ENCODE data around the gene FOXN3.

Gene FOXN3

GRCh38 chr14:89407856-89408255 is 9.2 kb downstream of the FOXN3 start:
- no peak for DNase-seq

DNA sequence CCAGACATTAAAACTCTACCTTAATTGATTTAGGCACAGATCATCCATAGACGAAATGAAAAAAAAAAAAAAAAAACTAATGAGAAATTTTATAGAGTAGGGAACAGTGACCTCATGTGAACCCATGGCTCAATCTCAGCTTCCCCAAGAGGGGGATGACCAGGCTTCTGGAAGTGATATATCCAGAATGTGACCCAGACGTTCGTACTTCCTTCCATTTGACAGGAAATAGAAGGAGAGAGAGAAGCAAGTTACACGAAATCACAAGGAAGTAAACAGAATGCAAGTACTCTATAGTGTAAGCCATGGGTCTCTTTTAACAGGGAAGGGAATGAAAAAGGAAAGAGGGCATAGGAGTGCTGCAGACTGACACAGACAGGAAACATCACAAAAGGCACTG is 10.1 kb downstream of the FOXN3 start:
- DNase-seq: no peak

- DNase-seq: no peak
Measured at GRCh38 chr14:89406361-89406760, 10.7 kb downstream of the FOXN3 start.

DNA sequence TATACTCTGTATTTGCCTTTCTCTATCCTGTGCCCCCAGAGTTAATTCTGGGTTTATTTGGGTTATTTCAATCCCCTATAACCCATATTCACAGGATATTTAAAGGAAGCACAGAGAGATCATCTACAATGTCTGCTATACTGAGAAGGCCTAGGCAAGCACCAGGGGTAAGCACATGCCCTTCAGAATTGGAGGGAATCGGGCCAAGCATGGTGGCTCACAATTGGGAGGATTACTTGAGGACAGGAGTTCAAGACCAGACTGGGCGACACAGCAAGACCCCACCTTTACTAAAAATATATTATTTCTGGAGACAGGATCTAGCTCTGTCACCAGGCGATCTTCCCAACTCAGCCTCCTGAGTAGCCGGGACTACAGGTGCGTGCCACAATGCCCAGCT is 11.3 kb downstream of the FOXN3 start:
- DNase-seq: no peak

GRCh38 chr14:89402363-89402762 is 14.7 kb downstream of the FOXN3 start:
- DNase-seq: no peak

- no peak for DNase-seq
Measured at GRCh38 chr14:89401761-89402160, 15.3 kb downstream of the FOXN3 start.

- no peak for DNase-seq
Measured at GRCh38 chr14:89401241-89401640, 15.8 kb downstream of the FOXN3 start.

- no peak for DNase-seq
Measured at GRCh38 chr14:89400529-89400928, 16.5 kb downstream of the FOXN3 start.

- peak; percentile 42 to 50 for DNase-seq
Measured at GRCh38 chr14:89399594-89400068, 17.4 kb downstream of the FOXN3 start.

DNA sequence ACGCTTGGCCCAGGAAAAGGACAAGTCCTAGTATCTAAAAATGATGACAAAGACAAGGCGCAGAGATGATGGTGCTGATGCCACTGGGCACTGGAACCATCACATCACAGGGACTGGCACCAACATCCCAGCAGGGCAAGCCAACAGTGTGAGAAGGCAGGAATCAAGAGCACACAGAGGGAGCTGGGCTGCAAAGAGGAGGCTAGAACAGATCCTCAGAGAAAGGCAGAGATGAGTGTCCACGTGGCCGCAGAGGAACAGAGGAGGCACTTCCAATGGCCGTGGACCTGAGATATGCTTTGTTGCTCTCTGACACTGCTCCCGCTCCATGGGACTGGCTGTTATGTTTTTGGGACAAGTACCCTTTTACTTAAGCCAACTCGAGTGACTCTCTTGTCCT is 17.9 kb downstream of the FOXN3 start:
- DNase-seq: no peak

- no peak for DNase-seq
Measured at GRCh38 chr14:89397569-89398230, 19.3 kb downstream of the FOXN3 start.

DNA sequence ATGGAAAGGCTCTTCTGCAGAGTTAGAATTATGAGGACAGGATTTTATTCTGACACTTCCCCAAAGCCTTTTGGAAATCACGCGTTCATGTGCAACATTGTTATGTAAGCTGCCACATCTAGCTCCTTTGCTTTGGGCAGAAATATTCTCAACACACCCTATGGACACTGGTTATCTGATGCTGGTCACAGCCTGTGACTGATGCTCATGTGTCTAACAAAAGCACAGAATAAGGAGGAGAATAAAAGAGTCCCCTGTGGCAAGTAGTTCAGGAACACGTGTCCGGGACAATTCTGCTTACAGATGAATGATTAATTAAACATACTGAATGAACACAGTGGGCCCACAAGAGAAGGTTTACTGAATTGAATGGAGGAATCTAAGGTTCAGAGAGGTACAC is 22.1 kb downstream of the FOXN3 start:
- no peak for DNase-seq

DNA sequence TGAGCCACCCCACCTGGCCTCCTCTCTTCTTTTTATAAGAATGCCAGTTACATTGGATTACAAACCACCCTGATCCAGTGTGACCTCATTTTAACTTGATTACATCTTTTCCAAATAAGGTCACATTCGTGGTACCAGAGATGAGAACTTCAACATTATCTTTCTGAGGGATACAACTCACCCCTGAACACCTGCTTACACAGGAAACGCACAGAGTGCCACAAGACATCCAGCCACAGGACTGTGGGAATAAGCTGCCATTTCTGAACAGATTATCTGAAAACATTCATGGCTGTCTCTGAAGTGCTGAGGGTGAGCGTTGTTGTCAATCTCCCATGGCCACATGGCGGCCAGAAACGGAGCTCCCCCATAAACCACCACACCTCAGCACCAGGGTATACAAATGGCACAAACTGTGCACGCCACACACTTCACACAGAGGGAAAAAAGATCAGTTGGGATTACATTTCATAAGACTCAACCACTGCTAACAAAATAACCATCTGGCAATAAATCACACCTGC is 23.7 kb downstream of the FOXN3 start:
- DNase-seq: no peak

GRCh38 chr14:89392181-89392580 is 24.9 kb downstream of the FOXN3 start:
- no peak for DNase-seq

DNA sequence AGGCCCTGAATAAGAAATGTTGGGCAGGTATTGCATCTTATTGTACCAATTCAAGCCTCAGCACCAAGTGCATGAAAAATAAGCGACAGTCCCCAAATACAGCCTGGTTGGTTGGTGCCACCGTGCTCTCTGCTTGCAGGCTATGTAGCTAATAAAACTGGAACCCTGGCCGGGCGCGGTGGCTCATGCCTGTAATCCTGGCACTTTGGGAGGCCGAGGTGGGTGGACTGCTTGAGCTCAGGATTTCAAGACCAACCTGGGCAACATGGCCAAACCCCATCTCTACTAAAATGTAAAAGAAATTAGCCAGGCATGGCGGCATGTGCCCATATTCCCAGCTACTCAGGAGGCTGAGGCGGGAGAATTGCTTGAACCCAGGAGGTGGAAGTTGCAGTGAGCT is 25.5 kb downstream of the FOXN3 start:
- DNase-seq: no peak

GRCh38 chr14:89391123-89391522 is 25.9 kb downstream of the FOXN3 start:
- DNase-seq: no peak

GRCh38 chr14:89388853-89389252 is 28.2 kb downstream of the FOXN3 start:
- no peak for DNase-seq

- no peak for DNase-seq
Measured at GRCh38 chr14:89387922-89388685, 28.9 kb downstream of the FOXN3 start.

DNA sequence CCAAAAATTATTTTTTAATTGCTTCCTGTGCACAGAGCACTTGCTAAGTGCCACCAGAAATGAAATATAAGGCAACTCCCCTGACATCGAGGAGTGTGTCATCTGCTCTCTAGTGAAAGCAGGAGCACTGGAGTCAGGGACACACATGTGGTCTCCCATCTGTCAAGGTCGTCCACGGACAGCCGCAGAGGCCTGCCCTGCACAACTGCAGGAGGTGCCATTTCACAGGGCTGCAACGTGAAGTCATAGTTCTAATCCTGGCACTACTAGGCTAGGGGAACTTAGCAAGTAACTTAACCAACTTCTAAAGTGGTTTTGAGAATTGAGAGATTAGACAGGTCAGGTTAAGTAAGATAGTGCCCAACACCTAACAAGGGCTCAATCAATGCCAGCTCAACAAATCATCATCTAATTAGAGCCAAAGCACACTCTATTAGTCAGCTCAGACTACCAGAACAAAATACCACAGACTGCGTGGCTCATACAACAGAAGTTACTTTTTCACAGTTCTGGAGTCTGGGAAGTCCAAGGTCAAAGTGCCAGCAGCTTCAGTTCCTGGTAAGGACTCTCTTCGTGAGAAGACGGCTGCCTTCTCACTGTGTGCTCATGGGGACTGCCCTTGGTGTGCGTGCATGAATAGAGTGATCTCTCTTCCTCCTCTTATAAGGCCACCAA is 30.7 kb downstream of the FOXN3 start:
- DNase-seq: peak; percentile 59 to 66

- no peak for DNase-seq
Measured at GRCh38 chr14:89384636-89385035, 32.4 kb downstream of the FOXN3 start.

DNA sequence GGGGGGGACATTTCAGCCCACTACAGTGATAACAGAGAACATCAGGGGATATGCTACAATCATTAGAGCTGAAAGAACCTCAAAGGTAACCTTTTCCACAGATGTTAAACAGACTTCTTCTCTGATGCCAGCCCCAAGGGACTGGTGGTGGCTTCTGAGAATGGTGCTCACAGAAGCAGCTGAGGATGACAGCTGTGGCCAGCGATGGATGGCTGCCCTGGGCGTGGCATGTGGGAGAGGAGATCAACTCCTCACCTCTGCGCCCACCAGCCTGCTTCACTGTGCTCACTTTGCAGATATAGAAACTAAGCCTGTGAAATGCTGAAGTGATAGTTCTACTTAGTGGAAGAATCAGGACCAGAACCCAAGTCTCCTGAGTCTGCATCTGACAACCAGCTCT is 33.0 kb downstream of the FOXN3 start:
- DNase-seq: no peak

DNA sequence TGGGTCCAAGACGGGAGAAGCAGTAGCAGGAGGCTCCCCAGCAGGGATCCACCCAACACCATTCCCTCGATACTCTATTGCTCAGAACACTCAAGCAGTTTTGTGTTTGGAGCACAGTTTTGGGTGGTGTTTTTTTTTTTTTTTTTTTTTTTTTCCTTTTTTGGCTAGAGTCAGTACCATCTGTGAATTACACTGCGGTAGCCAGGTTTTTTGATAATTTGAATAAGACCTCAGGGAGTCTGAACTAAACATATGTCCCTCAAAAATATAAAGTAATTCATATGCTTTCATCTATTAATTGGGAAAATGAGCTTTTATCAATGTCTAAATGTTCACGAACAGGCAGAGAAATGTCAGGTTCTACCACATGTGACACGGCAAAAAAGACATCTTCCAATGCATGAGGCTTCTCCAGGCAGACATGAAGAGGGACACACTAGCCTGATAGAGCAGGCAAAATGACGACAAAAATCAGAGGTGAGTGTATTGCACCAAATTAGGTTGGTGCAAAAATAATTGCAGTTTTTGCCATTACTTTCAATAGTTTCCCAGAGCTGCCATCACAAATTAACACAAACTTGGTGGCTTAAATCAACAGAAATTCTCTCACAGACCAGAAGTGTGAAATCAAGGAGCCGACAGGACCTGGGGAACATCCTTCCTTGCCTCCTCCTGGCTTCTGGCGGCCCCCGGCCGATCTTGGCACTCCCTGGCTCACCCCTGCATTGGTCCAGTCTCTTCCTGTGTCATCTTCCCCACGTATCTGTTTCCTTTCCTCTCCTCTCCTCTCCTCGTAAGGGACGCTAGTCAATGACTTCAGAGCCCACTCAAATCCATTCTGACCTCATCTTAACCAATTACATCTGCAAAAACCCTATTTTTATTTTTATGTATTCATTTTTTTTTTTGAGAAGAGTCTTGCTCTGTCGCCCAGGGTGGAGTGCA is 33.9 kb downstream of the FOXN3 start:
- peak; percentile 58 to 80 for DNase-seq

DNA sequence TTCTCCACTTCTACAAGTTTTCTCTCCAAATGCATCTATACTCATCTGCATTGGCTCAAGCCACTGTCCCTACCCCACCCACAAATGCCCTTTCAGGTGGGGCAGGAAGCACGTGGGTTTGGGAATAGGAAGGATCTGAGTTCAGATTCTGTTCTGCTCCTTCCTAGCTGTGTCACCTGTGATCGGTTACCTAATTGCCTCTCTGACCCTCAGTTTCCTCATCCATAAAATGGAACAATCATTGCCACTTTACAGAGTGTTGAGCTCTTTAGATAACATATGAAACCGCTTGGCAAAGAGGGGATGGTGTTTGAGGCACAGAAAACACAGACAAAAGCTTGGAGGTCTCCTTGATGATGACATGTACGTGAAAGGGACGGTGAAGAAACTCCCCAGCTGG is 34.5 kb downstream of the FOXN3 start:
- DNase-seq: no peak

Data from NCI-H446 (cell line).